Chondrocyte (in vitro differentiated cells): ENCODE data around the gene C11orf24. TPM values are rescaled to one million over a fixed set of nuclear protein-coding genes. Genes with fewer than 3 reads are reported as not detected.

Experiments used
- DNase-seq: peaks from one replicate; pipeline ENCODE4 v3.0.0; 2021; ENCODE audit warnings: mixed read lengths, low spot score
- H3K27ac Mint-ChIP-seq: one replicate; pipeline ENCODE4 v1.8.0; 2021; ENCODE audit warnings: mild to moderate bottlenecking, moderate library complexity, mixed read lengths; ENCODE audit not compliant: unreplicated experiment
- H3K27me3 Mint-ChIP-seq: 2 replicates; pipeline ENCODE4 v1.8.0; 2021; ENCODE audit warnings: low read depth, mixed read lengths
- H3K36me3 Mint-ChIP-seq: 2 replicates; pipeline ENCODE4 v1.8.0; 2021; ENCODE audit warnings: low read depth, mixed read lengths
- H3K4me1 Mint-ChIP-seq: 2 replicates; pipeline ENCODE4 v1.8.0; 2021; ENCODE audit warnings: low read depth, mild to moderate bottlenecking, mixed read lengths
- H3K4me3 Mint-ChIP-seq: one replicate; pipeline ENCODE4 v1.8.0; 2021; ENCODE audit warnings: mild to moderate bottlenecking, moderate library complexity, mixed read lengths; ENCODE audit not compliant: unreplicated experiment
- H3K9me3 Mint-ChIP-seq: 2 replicates; pipeline ENCODE4 v1.8.0; 2021; ENCODE audit warnings: low read depth, mixed read lengths
- CTCF ChIP-seq: fragments of 200-600 bp; sonication (generic); IDR thresholded peaks from 2 replicates; pipeline ENCODE4 v1.5.0; 2021; ENCODE audit warnings: antibody characterized with exemption, mild to moderate bottlenecking, moderate library complexity
- total RNA-seq: library from RNA; stranded (reverse); gene quantifications from 3 replicates; pipeline ENCODE4 v1.2.1, GENCODE V29; 2021

The C11orf24 gene
- total RNA-seq, 1 donor from 2014 or later, result 104 TPM

GRCh38 chr11:68297812-68298658, 26.3 kb upstream of the C11orf24 start:
- Mint-ChIP-seq H3K27ac (no peak overlapping the region), H3K4me3 (no peak overlapping the region)
- no peak for DNase-seq

GRCh38 chr11:68297494-68297811, 25.7 kb upstream of the C11orf24 start:
- Mint-ChIP-seq H3K27ac (no peak overlapping the region), H3K4me1 (peaks cover 3% of the 10 kb centered on the region), H3K27me3 (no peaks in the 10 kb centered on the region), H3K36me3 (no peaks in the 10 kb centered on the region), H3K9me3 (no peaks in the 10 kb centered on the region), H3K4me3 (no peak overlapping the region)
- no peak for DNase-seq
- no peak for TF ChIP-seq CTCF

More at GRCh38 chr11:68297812-68298658, 26.3 kb upstream of the C11orf24 start:
- H3K36me3 Mint-ChIP-seq, result no peaks in the 10 kb centered on the region
- no peaks in the 10 kb centered on the region for H3K27me3 Mint-ChIP-seq
- H3K9me3 Mint-ChIP-seq, result no peaks in the 10 kb centered on the region
- TF ChIP-seq CTCF, result peak; percentile 94
- peaks cover 7% of the 10 kb centered on the region for H3K4me1 Mint-ChIP-seq

GRCh38 chr11:68297052-68297378, 25.2 kb upstream of the C11orf24 start:
- no peaks in the 10 kb centered on the region for H3K27me3 Mint-ChIP-seq
- TF ChIP-seq CTCF, result no peak
- DNase-seq, result no peak
- H3K36me3 Mint-ChIP-seq, result no peaks in the 10 kb centered on the region
- H3K27ac Mint-ChIP-seq, result no peak overlapping the region
- H3K9me3 Mint-ChIP-seq, result no peaks in the 10 kb centered on the region
- H3K4me1 Mint-ChIP-seq, result peaks cover 3% of the 10 kb centered on the region
- H3K4me3 Mint-ChIP-seq, result no peak overlapping the region

- H3K4me1 Mint-ChIP-seq, result peaks cover 3% of the 10 kb centered on the region
- no peak for TF ChIP-seq CTCF
- H3K36me3 Mint-ChIP-seq, result no peaks in the 10 kb centered on the region
- no peak for DNase-seq
- H3K4me3 Mint-ChIP-seq, result no peak overlapping the region
- H3K27me3 Mint-ChIP-seq, result no peaks in the 10 kb centered on the region
- no peaks in the 10 kb centered on the region for H3K9me3 Mint-ChIP-seq
- H3K27ac Mint-ChIP-seq, result no peak overlapping the region
Measured at GRCh38 chr11:68296344-68297051, 24.7 kb upstream of the C11orf24 start.

GRCh38 chr11:68295940-68296339, 24.2 kb upstream of the C11orf24 start:
- H3K9me3 Mint-ChIP-seq, result no peaks in the 10 kb centered on the region
- no peaks in the 10 kb centered on the region for H3K27me3 Mint-ChIP-seq
- H3K4me1 Mint-ChIP-seq, result peaks cover 3% of the 10 kb centered on the region
- no peak for DNase-seq
- H3K27ac Mint-ChIP-seq, result no peak overlapping the region
- H3K4me3 Mint-ChIP-seq, result no peak overlapping the region
- TF ChIP-seq CTCF, result no peak
- H3K36me3 Mint-ChIP-seq, result no peaks in the 10 kb centered on the region
